22Rv1 (cell line): ENCODE measurements around the gene LIMS1.

Experiments used
- CTCF ChIP-seq: fragments of 450-650 bp; IDR thresholded peaks from 2 replicates; pipeline ENCODE4 v1.5.1; 2017; ENCODE audit warnings: mild to moderate bottlenecking
- ZFX ChIP-seq: fragments of 450-650 bp; IDR thresholded peaks from 2 replicates; pipeline ENCODE4 v1.6.1; 2017; ENCODE audit warnings: antibody characterized with exemption, borderline replicate concordance

GRCh38 chr2:108564510-108564909 lies 30.2 kb downstream of the LIMS1 start:
- TF ChIP-seq CTCF (no peak), ZFX (no peak)
